ENCODE results near the gene KRT74.

Gene KRT74

GRCh38 chr12:52584156-52584682 lies 10.6 kb upstream of the KRT74 start:
- no peak for DNase-seq (ENCODE audit: low read depth)
- no peak overlapping the region for H3K4me3 ChIP-seq (ENCODE audit: low read depth, low read length)
- TF ChIP-seq CTCF (IDR thresholded peaks at IDR 0.05; ENCODE audit: insufficient read depth, low read depth, low read length, missing control alignments), result no peak

GRCh38 chr12:52582971-52583456 lies 9.4 kb upstream of the KRT74 start:
- TF ChIP-seq CTCF (IDR thresholded peaks at IDR 0.05; ENCODE audit: insufficient read depth, low read depth, low read length, missing control alignments), result peak; percentile 63
- peak; percentile 46 for DNase-seq (ENCODE audit: low read depth)
- H3K4me3 ChIP-seq (ENCODE audit: low read depth, low read length), result no peak overlapping the region

GRCh38 chr12:52582486-52582885 lies 8.8 kb upstream of the KRT74 start:
- no peak for TF ChIP-seq CTCF (IDR thresholded peaks at IDR 0.05; ENCODE audit: insufficient read depth, low read depth, low read length, missing control alignments)
- no peak for DNase-seq (ENCODE audit: low read depth)
- H3K4me3 ChIP-seq (ENCODE audit: low read depth, low read length), result no peak overlapping the region

GRCh38 chr12:52581481-52581880 lies 7.8 kb upstream of the KRT74 start:
- TF ChIP-seq CTCF (IDR thresholded peaks at IDR 0.05; ENCODE audit: insufficient read depth, low read depth, low read length, missing control alignments), result no peak
- no peak overlapping the region for H3K4me3 ChIP-seq (ENCODE audit: low read depth, low read length)
- DNase-seq (ENCODE audit: low read depth), result no peak

- H3K4me3 ChIP-seq (ENCODE audit: low read depth, low read length), result no peak overlapping the region
- no peak for DNase-seq (ENCODE audit: low read depth)
- no peak for TF ChIP-seq CTCF (IDR thresholded peaks at IDR 0.05; ENCODE audit: insufficient read depth, low read depth, low read length, missing control alignments)
Observed at GRCh38 chr12:52581066-52581465, 7.4 kb upstream of the KRT74 start.

GRCh38 chr12:52580496-52580895 lies 6.9 kb upstream of the KRT74 start:
- H3K4me3 ChIP-seq (ENCODE audit: low read depth, low read length), result no peak overlapping the region
- DNase-seq (ENCODE audit: low read depth), result no peak
- TF ChIP-seq CTCF (IDR thresholded peaks at IDR 0.05; ENCODE audit: insufficient read depth, low read depth, low read length, missing control alignments), result no peak
